ENCODE results near the gene CERS1.

DNA sequence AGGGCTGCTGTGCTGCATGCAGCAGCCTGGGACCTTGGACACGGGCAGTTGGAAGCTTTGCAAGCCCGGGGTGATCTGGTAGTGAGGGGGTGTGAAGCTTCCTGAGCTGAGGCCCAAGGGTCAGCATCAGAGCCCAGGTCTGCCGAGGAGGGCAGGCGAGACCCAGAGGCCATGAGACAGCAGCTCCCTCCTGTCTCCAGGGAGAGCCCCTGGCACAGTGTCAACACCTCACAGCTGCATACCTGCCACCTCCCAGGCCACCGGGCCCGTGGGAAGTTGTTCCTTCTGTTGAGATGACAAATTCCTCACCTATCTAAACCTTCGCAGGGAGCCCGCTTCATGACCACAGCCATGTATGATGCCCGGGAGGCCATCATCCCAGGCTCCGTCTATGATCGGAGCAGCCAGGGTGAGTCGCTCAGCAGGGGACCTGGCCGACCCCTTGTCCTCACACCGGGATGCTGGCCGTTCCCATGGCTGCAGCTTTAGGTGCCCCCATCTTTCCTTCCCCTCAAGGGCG lies 32.1 kb downstream of the CERS1 start:
- TF ChIP-seq RARB (CRISPR knock-in tag; IDR thresholded peaks at IDR 0.05) (no peak), RNF2 (IDR thresholded peaks at IDR 0.05; ENCODE audit: borderline replicate concordance, low read depth) (no peak), EP300 (IDR thresholded peaks at IDR 0.05) (no peak), NFE2L2 (conservative IDR thresholded peaks at IDR 0.05; ENCODE audit: low read length) (no peak), PHF8 (IDR thresholded peaks at IDR 0.05; ENCODE audit: borderline replicate concordance, low read depth) (no peak), HOXB5 (CRISPR knock-in tag; IDR thresholded peaks at IDR 0.05) (no peak), RCOR1 (IDR thresholded peaks at IDR 0.05; ENCODE audit: low read depth, low read length) (no peak)
- TF ChIP-seq, protein P1, sequence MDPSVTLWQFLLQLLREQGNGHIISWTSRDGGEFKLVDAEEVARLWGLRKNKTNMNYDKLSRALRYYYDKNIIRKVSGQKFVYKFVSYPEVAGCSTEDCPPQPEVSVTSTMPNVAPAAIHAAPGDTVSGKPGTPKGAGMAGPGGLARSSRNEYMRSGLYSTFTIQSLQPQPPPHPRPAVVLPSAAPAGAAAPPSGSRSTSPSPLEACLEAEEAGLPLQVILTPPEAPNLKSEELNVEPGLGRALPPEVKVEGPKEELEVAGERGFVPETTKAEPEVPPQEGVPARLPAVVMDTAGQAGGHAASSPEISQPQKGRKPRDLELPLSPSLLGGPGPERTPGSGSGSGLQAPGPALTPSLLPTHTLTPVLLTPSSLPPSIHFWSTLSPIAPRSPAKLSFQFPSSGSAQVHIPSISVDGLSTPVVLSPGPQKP (IDR thresholded peaks at IDR 0.05; ENCODE audit: low read depth, low read length): no peak
- TF ChIP-seq, protein P2, sequence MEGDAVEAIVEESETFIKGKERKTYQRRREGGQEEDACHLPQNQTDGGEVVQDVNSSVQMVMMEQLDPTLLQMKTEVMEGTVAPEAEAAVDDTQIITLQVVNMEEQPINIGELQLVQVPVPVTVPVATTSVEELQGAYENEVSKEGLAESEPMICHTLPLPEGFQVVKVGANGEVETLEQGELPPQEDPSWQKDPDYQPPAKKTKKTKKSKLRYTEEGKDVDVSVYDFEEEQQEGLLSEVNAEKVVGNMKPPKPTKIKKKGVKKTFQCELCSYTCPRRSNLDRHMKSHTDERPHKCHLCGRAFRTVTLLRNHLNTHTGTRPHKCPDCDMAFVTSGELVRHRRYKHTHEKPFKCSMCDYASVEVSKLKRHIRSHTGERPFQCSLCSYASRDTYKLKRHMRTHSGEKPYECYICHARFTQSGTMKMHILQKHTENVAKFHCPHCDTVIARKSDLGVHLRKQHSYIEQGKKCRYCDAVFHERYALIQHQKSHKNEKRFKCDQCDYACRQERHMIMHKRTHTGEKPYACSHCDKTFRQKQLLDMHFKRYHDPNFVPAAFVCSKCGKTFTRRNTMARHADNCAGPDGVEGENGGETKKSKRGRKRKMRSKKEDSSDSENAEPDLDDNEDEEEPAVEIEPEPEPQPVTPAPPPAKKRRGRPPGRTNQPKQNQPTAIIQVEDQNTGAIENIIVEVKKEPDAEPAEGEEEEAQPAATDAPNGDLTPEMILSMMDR (IDR thresholded peaks at IDR 0.05): no peak
- TF ChIP-seq, protein P3, sequence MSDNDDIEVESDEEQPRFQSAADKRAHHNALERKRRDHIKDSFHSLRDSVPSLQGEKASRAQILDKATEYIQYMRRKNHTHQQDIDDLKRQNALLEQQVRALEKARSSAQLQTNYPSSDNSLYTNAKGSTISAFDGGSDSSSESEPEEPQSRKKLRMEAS (IDR thresholded peaks at IDR 0.05): no peak
- TF ChIP-seq, protein P4, sequence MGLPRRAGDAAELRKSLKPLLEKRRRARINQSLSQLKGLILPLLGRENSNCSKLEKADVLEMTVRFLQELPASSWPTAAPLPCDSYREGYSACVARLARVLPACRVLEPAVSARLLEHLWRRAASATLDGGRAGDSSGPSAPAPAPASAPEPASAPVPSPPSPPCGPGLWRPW (IDR thresholded peaks at IDR 0.05): no peak
